DND-41 (cell line): ENCODE measurements around the gene STX1A.

Experiments
- EZH2 ChIP-seq: IDR thresholded peaks from 3 replicates; pipeline ENCODE4 v1.6.1; 2012; ENCODE audit warnings: borderline replicate concordance, low read depth, mild to moderate bottlenecking, moderate library complexity, low read length, inconsistent platforms; ENCODE audit not compliant: severe bottlenecking
- TF ChIP-seq, protein P1 (sequence below): IDR thresholded peaks from 2 replicates; pipeline ENCODE4 v1.5.1; 2012; ENCODE audit warnings: borderline replicate concordance, low read length, moderate library complexity, mild to moderate bottlenecking; ENCODE audit not compliant: poor library complexity, severe bottlenecking; ENCODE audit errors: extremely low read depth

DNA sequence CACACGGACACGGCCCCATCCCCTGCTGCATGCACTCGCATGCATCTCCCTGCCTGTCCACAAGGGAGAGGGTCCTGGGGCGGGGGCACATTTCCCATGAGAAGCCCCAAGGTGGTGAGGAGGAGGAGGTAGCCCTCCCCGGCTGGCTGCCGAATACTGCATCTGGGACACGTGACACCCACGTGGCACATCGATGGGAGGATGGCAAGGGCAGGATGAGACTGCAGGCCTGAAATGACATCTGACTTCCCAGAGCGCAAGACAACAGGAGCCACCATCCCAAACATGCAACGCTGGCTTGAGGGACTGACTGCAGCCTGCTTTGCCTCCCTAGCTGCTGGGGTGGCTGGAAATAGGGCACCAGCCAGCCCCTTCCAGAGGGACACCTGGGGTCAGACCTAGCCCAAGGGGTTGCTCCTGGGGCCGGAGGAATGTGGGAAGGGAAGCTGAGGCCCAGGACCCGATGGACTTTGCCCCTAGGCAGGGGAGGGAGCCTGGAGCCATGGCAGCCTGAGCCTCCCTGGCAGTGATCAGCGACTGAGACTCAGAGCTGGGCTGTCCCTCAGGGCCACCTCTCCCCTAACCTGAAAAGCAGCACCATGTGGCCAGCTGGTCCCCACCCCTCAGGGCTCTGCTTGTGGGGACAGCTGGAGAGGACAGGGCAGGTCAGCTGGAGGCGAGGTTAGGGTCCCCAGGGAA is 19.9 kb downstream of the STX1A start:
- TF ChIP-seq, protein P1, sequence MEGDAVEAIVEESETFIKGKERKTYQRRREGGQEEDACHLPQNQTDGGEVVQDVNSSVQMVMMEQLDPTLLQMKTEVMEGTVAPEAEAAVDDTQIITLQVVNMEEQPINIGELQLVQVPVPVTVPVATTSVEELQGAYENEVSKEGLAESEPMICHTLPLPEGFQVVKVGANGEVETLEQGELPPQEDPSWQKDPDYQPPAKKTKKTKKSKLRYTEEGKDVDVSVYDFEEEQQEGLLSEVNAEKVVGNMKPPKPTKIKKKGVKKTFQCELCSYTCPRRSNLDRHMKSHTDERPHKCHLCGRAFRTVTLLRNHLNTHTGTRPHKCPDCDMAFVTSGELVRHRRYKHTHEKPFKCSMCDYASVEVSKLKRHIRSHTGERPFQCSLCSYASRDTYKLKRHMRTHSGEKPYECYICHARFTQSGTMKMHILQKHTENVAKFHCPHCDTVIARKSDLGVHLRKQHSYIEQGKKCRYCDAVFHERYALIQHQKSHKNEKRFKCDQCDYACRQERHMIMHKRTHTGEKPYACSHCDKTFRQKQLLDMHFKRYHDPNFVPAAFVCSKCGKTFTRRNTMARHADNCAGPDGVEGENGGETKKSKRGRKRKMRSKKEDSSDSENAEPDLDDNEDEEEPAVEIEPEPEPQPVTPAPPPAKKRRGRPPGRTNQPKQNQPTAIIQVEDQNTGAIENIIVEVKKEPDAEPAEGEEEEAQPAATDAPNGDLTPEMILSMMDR: peak; percentile 12
- no peak for TF ChIP-seq EZH2
